ENCODE results near the gene PGS1.

DNA sequence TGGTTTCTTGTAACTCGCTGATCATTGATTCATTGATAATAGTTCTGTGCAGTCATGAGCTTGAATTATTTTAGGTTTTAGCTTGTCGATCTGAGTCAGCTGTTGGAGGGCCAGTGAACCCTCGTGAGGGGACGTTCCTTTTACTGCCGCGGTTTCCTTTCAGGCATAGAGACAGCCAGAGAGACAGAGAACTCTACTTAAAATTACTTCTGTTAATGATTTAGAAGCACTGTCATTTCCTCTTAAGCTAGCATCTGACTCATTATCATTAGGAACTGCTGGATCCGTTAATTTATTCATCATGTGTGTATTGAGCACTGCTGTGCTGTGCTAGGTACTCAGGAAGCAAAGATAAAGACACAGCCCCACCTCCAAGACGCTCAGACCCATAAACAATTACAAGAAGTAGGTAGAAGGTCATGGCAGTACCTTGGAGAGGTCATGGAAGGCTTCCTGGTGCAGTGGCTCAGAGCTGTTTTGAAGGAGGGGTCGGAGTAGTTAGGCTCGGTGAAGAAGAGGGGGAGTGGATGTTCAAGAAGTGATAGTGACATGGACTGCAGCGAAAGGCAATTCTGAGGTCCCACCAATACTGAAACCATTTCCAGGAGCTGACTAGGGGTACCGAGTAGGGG, 3.3 kb downstream of the PGS1 start:
- TF ChIP-seq ZNF207 (IDR thresholded peaks at IDR 0.05; ENCODE audit: borderline replicate concordance) (no peak), FOXK2 (IDR thresholded peaks at IDR 0.05) (no peak), JUND (IDR thresholded peaks at IDR 0.05; ENCODE audit: low read depth, low read length) (no peak), CHD1 (IDR thresholded peaks at IDR 0.05; ENCODE audit: low read depth, low read length) (no peak), MAX (IDR thresholded peaks at IDR 0.05; ENCODE audit: low read depth, low read length) (no peak), ZNF274 (IDR thresholded peaks at IDR 0.05; ENCODE audit: insufficient read depth, insufficient read length) (no peak), BRCA1 (IDR thresholded peaks at IDR 0.05; ENCODE audit: low read depth, low read length) (no peak), SMARCA5 (IDR thresholded peaks at IDR 0.05) (no peak), SUZ12 (IDR thresholded peaks at IDR 0.05; ENCODE audit: unreplicated experiment) (no peak), MXI1 (IDR thresholded peaks at IDR 0.05; ENCODE audit: low read depth, low read length) (no peak)
- TF ChIP-seq, protein P1, sequence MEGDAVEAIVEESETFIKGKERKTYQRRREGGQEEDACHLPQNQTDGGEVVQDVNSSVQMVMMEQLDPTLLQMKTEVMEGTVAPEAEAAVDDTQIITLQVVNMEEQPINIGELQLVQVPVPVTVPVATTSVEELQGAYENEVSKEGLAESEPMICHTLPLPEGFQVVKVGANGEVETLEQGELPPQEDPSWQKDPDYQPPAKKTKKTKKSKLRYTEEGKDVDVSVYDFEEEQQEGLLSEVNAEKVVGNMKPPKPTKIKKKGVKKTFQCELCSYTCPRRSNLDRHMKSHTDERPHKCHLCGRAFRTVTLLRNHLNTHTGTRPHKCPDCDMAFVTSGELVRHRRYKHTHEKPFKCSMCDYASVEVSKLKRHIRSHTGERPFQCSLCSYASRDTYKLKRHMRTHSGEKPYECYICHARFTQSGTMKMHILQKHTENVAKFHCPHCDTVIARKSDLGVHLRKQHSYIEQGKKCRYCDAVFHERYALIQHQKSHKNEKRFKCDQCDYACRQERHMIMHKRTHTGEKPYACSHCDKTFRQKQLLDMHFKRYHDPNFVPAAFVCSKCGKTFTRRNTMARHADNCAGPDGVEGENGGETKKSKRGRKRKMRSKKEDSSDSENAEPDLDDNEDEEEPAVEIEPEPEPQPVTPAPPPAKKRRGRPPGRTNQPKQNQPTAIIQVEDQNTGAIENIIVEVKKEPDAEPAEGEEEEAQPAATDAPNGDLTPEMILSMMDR (IDR thresholded peaks at IDR 0.05 in 2 of 3, conservative IDR thresholded peaks at IDR 0.05 in 1 of 3; ENCODE audit: control insufficient read depth in 2 of 3, extremely low read depth in 1 of 3, insufficient read depth in 1 of 3, low read depth in 3 of 3, low read length in 3 of 3) = no peak
- TF ChIP-seq, protein P2, sequence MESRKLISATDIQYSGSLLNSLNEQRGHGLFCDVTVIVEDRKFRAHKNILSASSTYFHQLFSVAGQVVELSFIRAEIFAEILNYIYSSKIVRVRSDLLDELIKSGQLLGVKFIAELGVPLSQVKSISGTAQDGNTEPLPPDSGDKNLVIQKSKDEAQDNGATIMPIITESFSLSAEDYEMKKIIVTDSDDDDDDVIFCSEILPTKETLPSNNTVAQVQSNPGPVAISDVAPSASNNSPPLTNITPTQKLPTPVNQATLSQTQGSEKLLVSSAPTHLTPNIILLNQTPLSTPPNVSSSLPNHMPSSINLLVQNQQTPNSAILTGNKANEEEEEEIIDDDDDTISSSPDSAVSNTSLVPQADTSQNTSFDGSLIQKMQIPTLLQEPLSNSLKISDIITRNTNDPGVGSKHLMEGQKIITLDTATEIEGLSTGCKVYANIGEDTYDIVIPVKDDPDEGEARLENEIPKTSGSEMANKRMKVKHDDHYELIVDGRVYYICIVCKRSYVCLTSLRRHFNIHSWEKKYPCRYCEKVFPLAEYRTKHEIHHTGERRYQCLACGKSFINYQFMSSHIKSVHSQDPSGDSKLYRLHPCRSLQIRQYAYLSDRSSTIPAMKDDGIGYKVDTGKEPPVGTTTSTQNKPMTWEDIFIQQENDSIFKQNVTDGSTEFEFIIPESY (IDR thresholded peaks at IDR 0.05) = no peak
